ENCODE data around the gene ACOT12. TPM values are rescaled to one million over a fixed set of nuclear protein-coding genes. Genes with fewer than 3 reads are reported as not detected.

ACOT12 gene
- total RNA-seq, 1 donor from 2014 or later: 0.52 TPM

GRCh38 chr5:81283976-81284375, 110.0 kb downstream of the ACOT12 start:
- H3K9ac ChIP-seq (ENCODE audit: low read depth in 1 of 3, low read length in 3 of 3): no peak overlapping the region
- no peak overlapping the region for H3K27ac ChIP-seq (ENCODE audit: low read depth, low read length)

More at GRCh38 chr5:81283976-81284375, 110.0 kb downstream of the ACOT12 start:
- H3K27me3 ChIP-seq (ENCODE audit: control insufficient read depth in 3 of 3, insufficient read depth in 3 of 3, low read length in 3 of 3): no peaks in the 10 kb centered on the region
- no peak overlapping the region for H3K4me3 ChIP-seq (ENCODE audit: low read length in 3 of 3)
- peaks cover 0 to 7% (median 5%) of the 10 kb centered on the region in 3 donors for H3K36me3 ChIP-seq (ENCODE audit: control insufficient read depth in 3 of 3, insufficient read depth in 3 of 3, low read length in 3 of 3)
- no peaks in the 10 kb centered on the region for H3K4me1 ChIP-seq (ENCODE audit: control insufficient read depth in 3 of 3, insufficient read depth in 3 of 3, low read length in 3 of 3)
- no peaks in the 10 kb centered on the region for H3K9me3 ChIP-seq (ENCODE audit: control insufficient read depth in 3 of 3, low read length in 3 of 3)

Other genes starting within 250 kb of the ACOT12 start
- 92.9 TPM for gene CKMT2, start 160.8 kb downstream of the ACOT12 start, total RNA-seq
- gene ZCCHC9, start 92.5 kb downstream of the ACOT12 start, total RNA-seq: 16.2 TPM